Posterior cingulate gyrus (tissue), 11 donors: ENCODE results near the gene ZNF146.
A peak's percentile ranks its signal among the peaks of the same experiment; 100 is the strongest.
"Not testable (repeated sequence)": the region's sequence is repeated elsewhere in the genome, so short reads cannot be mapped to it uniquely, and the experiment has no call there.

Experiments used
- DNase-seq, 10 donors: peaks; one replicate each; pipeline versions ENCODE4 v3.0.0 to v3.0.0-alpha.2; 2020 to 2021; ENCODE audit warnings: mixed read lengths in 3 of 10
- intact Hi-C: fragments of 100-400 bp; cut with DNase I; formaldehyde crosslinking; loops from one replicate; pipeline ENCODE4 v1.15.1; 2023

Gene ZNF146

GRCh38 chr19:36267061-36267845 lies 52.3 kb downstream of the ZNF146 start:
- peak in 3 of 10 donors; percentile 39 to 60 (median 56) for DNase-seq
- intact Hi-C loops, result no loop called here

- peak in 3 of 10 donors; percentile 30 to 60 (median 52) for DNase-seq
- intact Hi-C loops, result not testable (repeated sequence)
Measured at GRCh38 chr19:36268081-36268480, 53.2 kb downstream of the ZNF146 start.

- DNase-seq, result peak in 3 of 10 donors; percentile 81 to 95 (median 92)
- intact Hi-C loops, result not testable (repeated sequence)
Measured at GRCh38 chr19:36268591-36268990, 53.7 kb downstream of the ZNF146 start.

- peak in 2 of 10 donors; percentile 31 to 91 for DNase-seq
- intact Hi-C loops, result not testable (repeated sequence)
Measured at GRCh38 chr19:36269295-36269694, 54.4 kb downstream of the ZNF146 start.
